Amniotic stem cell (primary cell): ENCODE measurements around the gene CALU.

ENCODE experiments used
- DNase-seq: peaks from one replicate; lab custom pipeline; 2025; lab: John Stamatoyannopoulos, UW

The CALU gene

GRCh38 chr7:128747327-128748079 lies 8.3 kb downstream of the CALU start:
- DNase-seq: no peak

DNA sequence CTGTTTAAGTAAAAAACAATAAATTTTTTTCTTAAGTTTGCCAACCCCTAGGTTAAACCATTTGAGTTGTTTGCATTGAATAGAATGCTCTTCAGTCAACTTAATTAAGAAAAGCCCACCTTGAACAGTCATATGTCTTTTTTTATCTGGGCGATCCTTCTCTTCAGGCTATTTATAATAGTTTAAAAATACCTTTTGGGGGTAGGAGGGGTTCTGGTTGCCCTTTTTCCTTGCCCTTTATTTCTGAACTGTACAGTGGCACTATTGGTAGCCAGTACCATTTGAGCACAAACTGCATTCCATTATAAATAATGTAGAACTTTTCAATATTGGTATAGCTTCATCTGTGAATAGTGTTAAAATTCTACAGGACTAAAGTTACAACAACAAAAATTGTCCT lies 13.1 kb downstream of the CALU start:
- no peak for DNase-seq

DNA sequence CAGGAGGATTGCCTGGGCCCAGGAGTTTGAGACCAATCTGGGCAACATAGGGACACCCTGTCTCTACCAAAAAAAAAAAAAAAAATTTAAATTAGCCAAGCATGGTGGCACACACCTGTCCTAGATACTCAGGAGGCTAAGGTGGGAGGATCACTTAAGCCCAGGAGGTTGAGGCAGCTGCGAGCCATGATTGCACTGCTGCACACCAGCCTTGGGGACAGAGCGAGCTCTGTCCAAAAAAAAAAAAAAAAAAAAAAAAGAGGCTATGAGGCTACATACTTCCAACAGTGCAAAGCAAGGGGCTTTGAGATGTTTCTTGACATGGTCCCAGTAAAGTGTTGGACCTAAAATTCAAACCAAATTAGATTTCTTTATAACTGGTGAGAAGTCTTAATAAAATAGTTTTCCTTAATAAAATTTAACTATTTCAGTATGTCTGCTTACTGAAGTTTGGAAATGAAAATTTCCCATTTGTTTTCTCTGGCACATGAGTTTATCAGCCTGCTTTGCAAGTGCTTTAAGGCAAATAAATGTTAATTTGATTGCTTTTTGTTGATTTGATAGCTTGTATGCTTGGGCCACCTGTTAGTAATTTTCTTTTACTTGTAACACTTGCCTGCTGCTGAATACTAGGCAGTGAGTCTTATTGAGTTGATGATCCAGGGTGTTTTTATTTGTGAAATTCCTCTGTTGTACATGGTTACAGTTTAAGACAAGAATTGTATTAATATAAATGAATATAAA lies 16.1 kb downstream of the CALU start:
- no peak for DNase-seq

- peak; percentile 91 for DNase-seq
Observed at GRCh38 chr7:128755819-128756476, 16.8 kb downstream of the CALU start.

GRCh38 chr7:128757203-128757602 lies 18.0 kb downstream of the CALU start:
- DNase-seq: no peak

- no peak for DNase-seq
Observed at GRCh38 chr7:128758553-128758952, 19.4 kb downstream of the CALU start.

DNA sequence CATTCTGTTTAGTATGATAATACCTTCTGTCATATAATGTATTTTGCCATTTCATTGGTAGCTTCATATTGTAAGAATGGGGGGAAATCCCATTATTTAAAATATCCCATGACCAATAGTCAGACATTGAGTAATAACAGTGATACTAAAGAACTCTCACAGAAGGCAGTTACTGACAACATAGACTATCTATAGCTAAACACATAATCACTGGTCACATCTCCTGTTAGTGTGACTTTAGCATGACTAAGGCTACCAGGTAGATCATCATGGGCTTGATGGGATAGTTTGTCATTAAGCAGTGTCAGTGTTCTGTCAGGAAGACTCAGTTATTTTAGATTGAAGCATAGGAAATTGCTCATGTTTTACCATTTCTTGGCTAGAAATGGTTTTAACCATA lies 20.1 kb downstream of the CALU start:
- no peak for DNase-seq

- DNase-seq: no peak
Observed at GRCh38 chr7:128763541-128763940, 24.4 kb downstream of the CALU start.

DNA sequence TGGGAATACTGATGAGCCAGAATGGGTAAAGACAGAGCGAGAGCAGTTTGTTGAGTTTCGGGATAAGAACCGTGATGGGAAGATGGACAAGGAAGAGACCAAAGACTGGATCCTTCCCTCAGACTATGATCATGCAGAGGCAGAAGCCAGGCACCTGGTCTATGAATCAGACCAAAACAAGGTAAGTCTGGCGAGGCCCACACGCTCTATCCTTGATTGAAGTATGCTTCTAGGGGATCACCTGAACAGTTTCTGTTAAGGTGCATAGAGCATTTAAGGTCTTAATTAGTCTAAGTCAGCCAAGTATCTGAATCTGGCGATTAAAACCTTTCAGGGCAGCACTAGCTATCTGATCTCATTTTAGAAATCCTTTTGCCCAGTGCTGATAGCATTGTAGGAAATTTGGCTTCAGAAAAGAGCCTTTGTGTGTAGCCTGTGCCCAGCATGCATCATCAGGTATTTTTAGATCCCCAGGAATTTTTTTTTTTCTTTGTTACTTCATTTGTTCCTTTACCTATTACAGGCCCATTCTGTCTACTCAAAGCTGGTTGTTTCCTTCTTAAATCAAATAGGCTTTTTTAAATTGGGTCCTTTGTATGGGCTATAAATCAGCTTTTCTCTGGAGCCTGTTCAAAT lies 28.4 kb downstream of the CALU start:
- DNase-seq: no peak

DNA sequence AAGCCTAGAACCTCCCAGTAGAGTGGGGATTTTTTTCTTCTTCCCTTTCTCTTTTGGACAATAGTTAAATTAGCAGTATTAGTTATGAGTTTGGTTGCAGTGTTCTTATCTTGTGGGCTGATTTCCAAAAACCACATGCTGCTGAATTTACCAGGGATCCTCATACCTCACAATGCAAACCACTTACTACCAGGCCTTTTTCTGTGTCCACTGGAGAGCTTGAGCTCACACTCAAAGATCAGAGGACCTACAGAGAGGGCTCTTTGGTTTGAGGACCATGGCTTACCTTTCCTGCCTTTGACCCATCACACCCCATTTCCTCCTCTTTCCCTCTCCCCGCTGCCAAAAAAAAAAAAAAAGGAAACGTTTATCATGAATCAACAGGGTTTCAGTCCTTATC lies 31.1 kb downstream of the CALU start:
- no peak for DNase-seq

DNA sequence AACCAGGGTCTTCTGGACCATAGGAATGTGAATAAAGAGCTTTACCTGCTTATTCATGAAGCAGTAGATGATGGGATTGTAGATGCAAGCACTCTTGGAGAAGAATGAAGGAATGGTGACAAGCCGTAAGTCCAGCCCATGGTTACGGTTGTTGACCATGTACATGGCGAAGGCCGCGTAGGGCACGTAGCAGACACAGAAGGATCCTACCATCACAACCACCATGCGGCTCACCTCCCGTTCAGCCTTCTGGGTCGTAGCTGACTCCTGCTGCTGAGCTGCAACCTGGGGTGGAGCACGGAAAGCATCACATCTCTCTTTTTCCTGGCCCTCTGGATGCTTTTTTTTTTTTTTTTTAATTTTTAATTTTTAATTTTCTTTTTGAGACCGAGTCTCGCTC lies 34.4 kb downstream of the CALU start:
- DNase-seq: no peak

DNA sequence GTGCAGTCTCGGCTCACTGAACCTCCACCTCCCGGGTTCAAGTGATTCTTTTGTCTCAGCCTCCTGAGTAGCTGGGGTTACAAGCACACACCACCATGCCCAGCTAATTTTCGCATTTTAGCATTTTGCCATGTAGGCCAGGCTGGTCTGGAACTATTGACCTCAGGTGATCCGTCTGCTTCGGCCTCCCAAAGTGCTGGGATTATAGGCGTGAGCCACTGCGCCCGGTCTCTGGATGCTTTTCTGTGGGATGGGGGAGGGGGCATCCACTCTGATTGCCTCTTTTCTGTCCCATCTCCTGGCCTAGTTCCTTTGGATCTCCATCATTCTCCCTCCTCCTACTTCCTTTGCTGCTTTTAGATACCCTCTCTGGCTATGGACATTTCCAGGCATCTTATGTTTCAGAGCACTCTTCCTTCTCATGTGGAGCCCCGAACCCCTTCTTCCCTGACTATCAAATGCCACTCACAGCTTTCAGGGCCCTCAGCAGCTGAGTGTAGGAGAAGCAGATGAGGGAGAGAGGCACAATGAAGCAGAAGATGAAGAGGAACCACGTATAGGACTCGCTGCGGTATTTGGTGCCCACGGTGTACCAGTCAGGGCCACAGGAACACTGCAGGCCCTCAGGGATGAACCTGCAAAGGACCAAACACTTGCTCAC lies 35.0 kb downstream of the CALU start:
- DNase-seq: no peak

GRCh38 chr7:128774921-128775320 lies 35.8 kb downstream of the CALU start:
- no peak for DNase-seq

- DNase-seq: no peak
Observed at GRCh38 chr7:128775744-128776474, 36.8 kb downstream of the CALU start, which contains the start of gene OPN1SW. Gene OPN1SW (minus strand): TSS chr7:128775794. CDS start chr7:128775781, 13 bp downstream.

DNA sequence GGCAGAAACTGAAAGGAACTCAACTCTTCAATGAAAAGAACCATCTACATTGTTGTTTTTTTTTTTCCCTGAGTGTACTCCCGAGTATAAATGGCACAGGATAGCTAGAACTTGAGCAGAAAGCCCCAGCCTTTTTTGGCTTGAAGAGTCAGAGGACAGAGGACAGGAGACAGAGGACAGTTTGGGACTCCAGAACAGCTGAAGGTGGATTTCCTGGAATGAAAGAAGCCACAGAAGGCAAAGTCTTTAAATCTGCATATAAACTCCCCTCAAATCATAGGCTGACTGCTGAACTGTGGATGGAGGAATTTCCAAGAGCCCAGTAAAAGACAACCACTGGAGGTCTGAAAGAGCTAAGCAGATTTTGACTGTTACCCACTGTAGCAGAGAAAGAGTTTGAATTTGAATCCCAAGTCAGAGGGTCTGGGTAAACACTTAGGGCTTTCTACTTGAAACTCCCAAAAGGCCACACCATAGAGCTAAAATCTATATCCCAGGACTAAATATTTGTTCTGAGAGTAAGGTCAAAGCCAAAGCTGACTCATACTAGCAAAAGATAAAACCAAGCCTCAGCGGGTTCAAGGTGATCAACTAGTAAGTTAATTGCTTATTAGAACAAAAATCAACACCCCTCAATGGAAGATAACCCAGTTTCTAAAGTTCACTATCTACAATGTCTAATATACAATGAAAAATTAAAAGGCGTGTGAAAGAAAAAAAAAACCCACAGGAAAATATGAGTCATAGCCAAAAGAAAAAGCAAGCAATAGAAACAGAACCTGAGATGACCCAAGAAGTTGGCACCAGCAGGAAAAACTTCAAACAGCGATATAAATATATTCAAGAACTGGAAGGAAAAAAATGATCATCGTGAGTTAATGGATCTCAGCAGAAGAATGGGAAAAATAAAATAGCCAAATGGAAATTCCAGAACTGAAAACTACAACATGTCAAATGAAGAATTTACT lies 38.3 kb downstream of the CALU start:
- no peak for DNase-seq

- DNase-seq: no peak
Observed at GRCh38 chr7:128778946-128779345, 39.8 kb downstream of the CALU start.

DNA sequence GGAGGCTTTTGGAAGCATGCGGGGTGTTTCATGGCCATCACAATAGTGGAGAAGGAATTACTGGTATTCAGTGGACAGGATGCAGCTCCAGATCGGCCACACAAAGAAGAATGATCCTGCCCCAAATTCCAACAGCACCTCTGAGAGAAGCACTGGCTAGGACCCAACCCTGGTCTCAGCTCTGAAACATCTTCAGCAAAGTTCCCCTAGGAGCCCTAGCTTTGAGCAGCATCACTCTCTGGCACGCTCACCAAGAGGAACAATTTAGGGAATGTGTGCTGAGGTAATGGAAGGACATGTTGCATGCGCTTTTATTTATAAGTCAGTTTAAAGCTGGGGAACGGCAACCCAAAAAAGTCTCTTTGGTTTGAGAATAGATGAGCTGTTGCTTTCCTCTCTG lies 42.0 kb downstream of the CALU start:
- no peak for DNase-seq

- DNase-seq: no peak
Observed at GRCh38 chr7:128781851-128782250, 42.7 kb downstream of the CALU start.

- peak; percentile 21 for DNase-seq
Observed at GRCh38 chr7:128783143-128783861, 44.1 kb downstream of the CALU start.
